PFSK-1 (cell line): ENCODE measurements around the gene DERA.

Experiments used
- FOXP2 ChIP-seq: optimal IDR thresholded peaks from 2 replicates; pipeline ENCODE3; 2011; ENCODE audit warnings: borderline replicate concordance, control low read depth, inconsistent platforms; ENCODE audit not compliant: insufficient read depth; ENCODE audit errors: extremely low read length, extremely low read depth
- POLR2AphosphoS5 ChIP-seq: IDR thresholded peaks from 2 replicates; pipeline ENCODE4 v1.6.1; 2012; ENCODE audit warnings: low read depth, mild to moderate bottlenecking, control low read depth, low read length, moderate library complexity
- REST ChIP-seq, 2 experiments: IDR thresholded peaks; 2 replicates each; pipeline versions ENCODE4 v1.6.1 to v1.8.0; 2011 to 2012; ENCODE audit warnings: low read depth in 2 of 2, low read length in 2 of 2, control low read depth in 1 of 2, inconsistent platforms in 1 of 2, mild to moderate bottlenecking in 1 of 2, moderate library complexity in 1 of 2; ENCODE audit not compliant: insufficient read depth in 1 of 2
- SIN3A ChIP-seq: IDR thresholded peaks from 2 replicates; pipeline ENCODE4 v1.6.1; 2012; ENCODE audit warnings: mild to moderate bottlenecking, low read length, moderate library complexity, borderline replicate concordance; ENCODE audit not compliant: insufficient read depth
- TAF1 ChIP-seq: IDR thresholded peaks from 2 replicates; pipeline ENCODE4 v1.6.1; 2012; ENCODE audit warnings: low read length, control low read depth, borderline replicate concordance; ENCODE audit not compliant: insufficient read depth

GRCh38 chr12:15988983-15989755 is 78.0 kb downstream of the DERA start:
- TF ChIP-seq POLR2AphosphoS5 (no peak), TAF1 (no peak), REST (IDR thresholded peaks at IDR 0.05; ENCODE audit: insufficient read depth in 1 of 2, low read depth in 2 of 2, low read length in 2 of 2) (no peak), FOXP2 (no peak), SIN3A (no peak)
